Loucy (cell line): ENCODE data around the gene GLRX.

ENCODE experiments used
- H2AFZ ChIP-seq: fragments of 200-600 bp; sonication (generic); 2 replicates; pipeline ENCODE4 v1.6.0; 2016; ENCODE audit warnings: antibody characterized with exemption, mild to moderate bottlenecking, low read length, moderate library complexity
- H3F3A ChIP-seq: fragments of 200-600 bp; 2 replicates; pipeline ENCODE4 v1.6.0; 2016; ENCODE audit warnings: antibody characterized with exemption, low read depth, mild to moderate bottlenecking
- H3K27me3 ChIP-seq: fragments of 200-600 bp; sonication (generic); 2 replicates; pipeline ENCODE4 v1.6.1; 2014; ENCODE audit warnings: low read length, mild to moderate bottlenecking; ENCODE audit not compliant: insufficient read depth, poor library complexity, severe bottlenecking
- H3K36me3 ChIP-seq: fragments of 200-600 bp; sonication (generic); 2 replicates; pipeline ENCODE4 v1.6.1; 2016; ENCODE audit warnings: low read length; ENCODE audit not compliant: insufficient read depth
- H3K4me1 ChIP-seq: fragments of 200-600 bp; sonication (generic); 2 replicates; pipeline ENCODE4 v1.5.1; 2014; ENCODE audit warnings: low read length, mild to moderate bottlenecking; ENCODE audit not compliant: insufficient read depth, poor library complexity, severe bottlenecking
- H3K4me2 ChIP-seq: fragments of 200-600 bp; sonication (generic); 2 replicates; pipeline ENCODE4 v1.6.0; 2014; ENCODE audit warnings: antibody characterized with exemption, low read length, low read depth, mild to moderate bottlenecking; ENCODE audit not compliant: poor library complexity, severe bottlenecking
- H3K4me3 ChIP-seq: fragments of 200-600 bp; sonication (generic); 2 replicates; pipeline ENCODE4 v1.5.1; 2014; ENCODE audit warnings: low read length, mild to moderate bottlenecking, mixed read lengths; ENCODE audit not compliant: poor library complexity, severe bottlenecking
- H3K79me2 ChIP-seq: fragments of 200-600 bp; sonication (generic); 2 replicates; pipeline ENCODE4 v1.6.1; 2014; ENCODE audit warnings: low read length; ENCODE audit not compliant: insufficient read depth
- H3K9ac ChIP-seq: fragments of 200-600 bp; sonication (generic); 2 replicates; pipeline ENCODE4 v1.6.0; 2014; ENCODE audit warnings: mild to moderate bottlenecking, low read depth, low read length, moderate library complexity; ENCODE audit not compliant: poor library complexity, severe bottlenecking
- H3K9me2 ChIP-seq: fragments of 200-600 bp; sonication (generic); replicated peaks from 2 replicates; pipeline ENCODE4 v1.6.1; 2016; ENCODE audit warnings: low read depth, low read length, mixed read lengths
- H3K9me3 ChIP-seq: fragments of 200-600 bp; sonication (generic); 2 replicates; pipeline ENCODE4 v1.6.1; 2014; ENCODE audit warnings: mild to moderate bottlenecking, antibody characterized with exemption, low read length, low read depth; ENCODE audit not compliant: insufficient read depth
- H4K20me1 ChIP-seq: fragments of 200-600 bp; sonication (generic); 2 replicates; pipeline ENCODE4 v1.6.0; 2014; ENCODE audit warnings: antibody characterized with exemption, low read length, mild to moderate bottlenecking; ENCODE audit not compliant: insufficient read depth, poor library complexity, severe bottlenecking
- CTCF ChIP-seq: fragments of 200-600 bp; sonication (generic); conservative IDR thresholded peaks from 2 replicates; pipeline ENCODE4 v1.5.1; 2014; ENCODE audit warnings: mild to moderate bottlenecking, antibody characterized with exemption, low read length
- EZH2phosphoT487 ChIP-seq: fragments of 200-600 bp; IDR thresholded peaks from 2 replicates; pipeline ENCODE4 v1.6.1; 2018; ENCODE audit warnings: antibody characterized with exemption, mild to moderate bottlenecking, moderate library complexity, borderline replicate concordance

GLRX gene

GRCh38 chr5:95801961-95802360, 20.6 kb downstream of the GLRX start:
- Histone ChIP-seq H4K20me1 (no peaks in the 10 kb centered on the region), H3K4me2 (no peak overlapping the region), H3K79me2 (no peaks in the 10 kb centered on the region), H2AFZ (no peak overlapping the region), H3K27me3 (no peaks in the 10 kb centered on the region), H3K4me3 (no peak overlapping the region), H3K9me2 (no peaks in the 10 kb centered on the region), H3K4me1 (peaks cover 13% of the 10 kb centered on the region), H3K9ac (no peak overlapping the region), H3K9me3 (no peaks in the 10 kb centered on the region), H3K36me3 (no peaks in the 10 kb centered on the region; the same call in 1 of the 2 replicates), H3F3A (no peaks in the 10 kb centered on the region)
- TF ChIP-seq EZH2phosphoT487 (no peak), CTCF (no peak)

- Histone ChIP-seq H3K4me2 (no peak overlapping the region), H3K4me1 (peaks cover 13% of the 10 kb centered on the region), H3K4me3 (no peak overlapping the region), H4K20me1 (no peaks in the 10 kb centered on the region), H3K27me3 (no peaks in the 10 kb centered on the region), H3K79me2 (no peaks in the 10 kb centered on the region), H3K36me3 (peaks cover under 1% of the 10 kb centered on the region; the same call in 1 of the 2 replicates), H3K9ac (no peak overlapping the region), H3F3A (no peaks in the 10 kb centered on the region), H3K9me3 (no peaks in the 10 kb centered on the region), H2AFZ (no peak overlapping the region), H3K9me2 (no peaks in the 10 kb centered on the region)
- no peak for TF ChIP-seq CTCF
Observed at GRCh38 chr5:95801532-95801931, 21.0 kb downstream of the GLRX start.

GRCh38 chr5:95800553-95800952, 22.0 kb downstream of the GLRX start:
- Histone ChIP-seq H3K79me2 (no peaks in the 10 kb centered on the region), H3K4me3 (no peak overlapping the region), H3K4me2 (no peak overlapping the region), H3K9ac (no peak overlapping the region), H3K27me3 (no peaks in the 10 kb centered on the region), H2AFZ (no peak overlapping the region), H4K20me1 (no peaks in the 10 kb centered on the region), H3K36me3 (peaks cover 9% of the 10 kb centered on the region; the same call in 1 of the 2 replicates), H3F3A (0 out of 2 replicates have a peak, but pooled peaks cover 3% of the 10 kb centered on the region), H3K9me3 (no peaks in the 10 kb centered on the region), H3K9me2 (no peaks in the 10 kb centered on the region), H3K4me1 (peaks cover 13% of the 10 kb centered on the region)
- TF ChIP-seq EZH2phosphoT487, result no peak
- TF ChIP-seq CTCF, result no peak
